ENCODE data around the gene SUCLG1.

The SUCLG1 gene

GRCh38 chr2:84459018-84459943 lies at the start of gene SUCLG1:
SUCLG1 (minus strand) TSS chr2:84459280; CDS start chr2:84459269, 11 bp downstream.
- Histone ChIP-seq H3K4me1 (ENCODE audit: control insufficient read depth, insufficient read depth, low read length) (peaks cover 3% of the 10 kb centered on the region), H3K27ac (ENCODE audit: extremely low read depth, low read depth, low read length) (peak within 1 kb of the TSS; percentile 58), H3K4me3 (ENCODE audit: low read depth, low read length) (peak within 1 kb of the TSS; percentile 93), H3K9me3 (ENCODE audit: control insufficient read depth, insufficient read depth, low read depth, low read length) (no peaks in the 10 kb centered on the region), H3K36me3 (ENCODE audit: control insufficient read depth in 2 of 2, insufficient read depth in 1 of 2, low read length in 2 of 2) (peaks cover 0 to 5% of the 10 kb centered on the region in 2 experiments; a peak in 1 of 3 replicates)
- ChIA-PET POLR2A (interaction anchor here (1.5 kb wide), 1 partner anchor 467 kb away, joined by 4 read pairs; no protein-coding TSS in a partner anchor), CTCF (interaction anchor here (0.8 kb wide), 1 partner anchor 9 kb away, joined by 4 read pairs; no protein-coding TSS in a partner anchor)
- TF ChIP-seq GLI4 (tag by site-specific recombination; IDR thresholded peaks at IDR 0.05) (no peak), ZNF473 (tag by site-specific recombination; IDR thresholded peaks at IDR 0.05) (no peak), ZNF132 (tag by site-specific recombination; IDR thresholded peaks at IDR 0.05; ENCODE audit: borderline replicate concordance) (no peak), ZNF155 (tag by site-specific recombination; IDR thresholded peaks at IDR 0.05) (no peak), SP7 (tag by site-specific recombination; IDR thresholded peaks at IDR 0.05) (peak; percentile 53; the same call in 1 of the 2 replicates), ZNF211 (tag by site-specific recombination; IDR thresholded peaks at IDR 0.05; ENCODE audit: low read depth) (no peak), ZNF654 (tag by site-specific recombination; IDR thresholded peaks at IDR 0.05; ENCODE audit: low read depth) (no peak), ZNF449 (tag by site-specific recombination; IDR thresholded peaks at IDR 0.05) (no peak), ZNF600 (tag by site-specific recombination; IDR thresholded peaks at IDR 0.05) (no peak), GLIS2 (tag by site-specific recombination; IDR thresholded peaks at IDR 0.05) (peak; percentile 92), SETDB1 (IDR thresholded peaks at IDR 0.05; ENCODE audit: insufficient read length, low read length) (no peak), REPIN1 (tag by site-specific recombination; IDR thresholded peaks at IDR 0.05; ENCODE audit: low read depth) (no peak), ZSCAN30 (tag by site-specific recombination; IDR thresholded peaks at IDR 0.05) (peak; percentile 76; the same call in 1 of the 2 replicates), ZNF558 (tag by site-specific recombination; IDR thresholded peaks at IDR 0.05) (no peak), BCL11A (tag by site-specific recombination; IDR thresholded peaks at IDR 0.05; ENCODE audit: low read depth) (no peak), TRIM28 (IDR thresholded peaks at IDR 0.05; ENCODE audit: borderline replicate concordance, low read length) (peak; percentile 90), ZBTB8A (tag by site-specific recombination; IDR thresholded peaks at IDR 0.05) (0 out of 2 replicates have a peak, but pooled peaks have one; percentile 35), ZSCAN18 (tag by site-specific recombination; IDR thresholded peaks at IDR 0.05) (no peak), ZFP3 (tag by site-specific recombination; IDR thresholded peaks at IDR 0.05; ENCODE audit: low read depth) (no peak), ZBTB10 (tag by site-specific recombination; IDR thresholded peaks at IDR 0.05) (no peak)
- TF ChIP-seq, protein P1, sequence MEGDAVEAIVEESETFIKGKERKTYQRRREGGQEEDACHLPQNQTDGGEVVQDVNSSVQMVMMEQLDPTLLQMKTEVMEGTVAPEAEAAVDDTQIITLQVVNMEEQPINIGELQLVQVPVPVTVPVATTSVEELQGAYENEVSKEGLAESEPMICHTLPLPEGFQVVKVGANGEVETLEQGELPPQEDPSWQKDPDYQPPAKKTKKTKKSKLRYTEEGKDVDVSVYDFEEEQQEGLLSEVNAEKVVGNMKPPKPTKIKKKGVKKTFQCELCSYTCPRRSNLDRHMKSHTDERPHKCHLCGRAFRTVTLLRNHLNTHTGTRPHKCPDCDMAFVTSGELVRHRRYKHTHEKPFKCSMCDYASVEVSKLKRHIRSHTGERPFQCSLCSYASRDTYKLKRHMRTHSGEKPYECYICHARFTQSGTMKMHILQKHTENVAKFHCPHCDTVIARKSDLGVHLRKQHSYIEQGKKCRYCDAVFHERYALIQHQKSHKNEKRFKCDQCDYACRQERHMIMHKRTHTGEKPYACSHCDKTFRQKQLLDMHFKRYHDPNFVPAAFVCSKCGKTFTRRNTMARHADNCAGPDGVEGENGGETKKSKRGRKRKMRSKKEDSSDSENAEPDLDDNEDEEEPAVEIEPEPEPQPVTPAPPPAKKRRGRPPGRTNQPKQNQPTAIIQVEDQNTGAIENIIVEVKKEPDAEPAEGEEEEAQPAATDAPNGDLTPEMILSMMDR (tag by site-specific recombination; IDR thresholded peaks at IDR 0.05) = no peak
- TF ChIP-seq, protein P2, sequence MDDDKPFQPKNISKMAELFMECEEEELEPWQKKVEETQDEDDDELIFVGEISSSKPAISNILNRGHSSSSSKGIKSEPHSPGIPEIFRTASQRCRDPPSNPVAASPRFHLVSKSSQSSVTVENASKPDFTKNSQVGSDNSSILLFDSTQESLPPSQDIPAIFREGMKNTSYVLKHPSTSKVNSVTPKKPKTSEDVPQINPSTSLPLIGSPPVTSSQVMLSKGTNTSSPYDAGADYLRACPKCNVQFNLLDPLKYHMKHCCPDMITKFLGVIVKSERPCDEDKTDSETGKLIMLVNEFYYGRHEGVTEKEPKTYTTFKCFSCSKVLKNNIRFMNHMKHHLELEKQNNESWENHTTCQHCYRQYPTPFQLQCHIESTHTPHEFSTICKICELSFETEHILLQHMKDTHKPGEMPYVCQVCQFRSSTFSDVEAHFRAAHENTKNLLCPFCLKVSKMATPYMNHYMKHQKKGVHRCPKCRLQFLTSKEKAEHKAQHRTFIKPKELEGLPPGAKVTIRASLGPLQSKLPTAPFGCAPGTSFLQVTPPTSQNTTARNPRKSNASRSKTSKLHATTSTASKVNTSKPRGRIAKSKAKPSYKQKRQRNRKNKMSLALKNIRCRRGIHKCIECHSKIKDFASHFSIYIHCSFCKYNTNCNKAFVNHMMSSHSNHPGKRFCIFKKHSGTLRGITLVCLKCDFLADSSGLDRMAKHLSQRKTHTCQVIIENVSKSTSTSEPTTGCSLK (tag by site-specific recombination; IDR thresholded peaks at IDR 0.05) = no peak
- TF ChIP-seq, protein P3, sequence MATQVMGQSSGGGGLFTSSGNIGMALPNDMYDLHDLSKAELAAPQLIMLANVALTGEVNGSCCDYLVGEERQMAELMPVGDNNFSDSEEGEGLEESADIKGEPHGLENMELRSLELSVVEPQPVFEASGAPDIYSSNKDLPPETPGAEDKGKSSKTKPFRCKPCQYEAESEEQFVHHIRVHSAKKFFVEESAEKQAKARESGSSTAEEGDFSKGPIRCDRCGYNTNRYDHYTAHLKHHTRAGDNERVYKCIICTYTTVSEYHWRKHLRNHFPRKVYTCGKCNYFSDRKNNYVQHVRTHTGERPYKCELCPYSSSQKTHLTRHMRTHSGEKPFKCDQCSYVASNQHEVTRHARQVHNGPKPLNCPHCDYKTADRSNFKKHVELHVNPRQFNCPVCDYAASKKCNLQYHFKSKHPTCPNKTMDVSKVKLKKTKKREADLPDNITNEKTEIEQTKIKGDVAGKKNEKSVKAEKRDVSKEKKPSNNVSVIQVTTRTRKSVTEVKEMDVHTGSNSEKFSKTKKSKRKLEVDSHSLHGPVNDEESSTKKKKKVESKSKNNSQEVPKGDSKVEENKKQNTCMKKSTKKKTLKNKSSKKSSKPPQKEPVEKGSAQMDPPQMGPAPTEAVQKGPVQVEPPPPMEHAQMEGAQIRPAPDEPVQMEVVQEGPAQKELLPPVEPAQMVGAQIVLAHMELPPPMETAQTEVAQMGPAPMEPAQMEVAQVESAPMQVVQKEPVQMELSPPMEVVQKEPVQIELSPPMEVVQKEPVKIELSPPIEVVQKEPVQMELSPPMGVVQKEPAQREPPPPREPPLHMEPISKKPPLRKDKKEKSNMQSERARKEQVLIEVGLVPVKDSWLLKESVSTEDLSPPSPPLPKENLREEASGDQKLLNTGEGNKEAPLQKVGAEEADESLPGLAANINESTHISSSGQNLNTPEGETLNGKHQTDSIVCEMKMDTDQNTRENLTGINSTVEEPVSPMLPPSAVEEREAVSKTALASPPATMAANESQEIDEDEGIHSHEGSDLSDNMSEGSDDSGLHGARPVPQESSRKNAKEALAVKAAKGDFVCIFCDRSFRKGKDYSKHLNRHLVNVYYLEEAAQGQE (tag by site-specific recombination; IDR thresholded peaks at IDR 0.05) = no peak

Data from HEK293 (cell line).